ENCODE results near the gene CHD6.

Gene CHD6

DNA sequence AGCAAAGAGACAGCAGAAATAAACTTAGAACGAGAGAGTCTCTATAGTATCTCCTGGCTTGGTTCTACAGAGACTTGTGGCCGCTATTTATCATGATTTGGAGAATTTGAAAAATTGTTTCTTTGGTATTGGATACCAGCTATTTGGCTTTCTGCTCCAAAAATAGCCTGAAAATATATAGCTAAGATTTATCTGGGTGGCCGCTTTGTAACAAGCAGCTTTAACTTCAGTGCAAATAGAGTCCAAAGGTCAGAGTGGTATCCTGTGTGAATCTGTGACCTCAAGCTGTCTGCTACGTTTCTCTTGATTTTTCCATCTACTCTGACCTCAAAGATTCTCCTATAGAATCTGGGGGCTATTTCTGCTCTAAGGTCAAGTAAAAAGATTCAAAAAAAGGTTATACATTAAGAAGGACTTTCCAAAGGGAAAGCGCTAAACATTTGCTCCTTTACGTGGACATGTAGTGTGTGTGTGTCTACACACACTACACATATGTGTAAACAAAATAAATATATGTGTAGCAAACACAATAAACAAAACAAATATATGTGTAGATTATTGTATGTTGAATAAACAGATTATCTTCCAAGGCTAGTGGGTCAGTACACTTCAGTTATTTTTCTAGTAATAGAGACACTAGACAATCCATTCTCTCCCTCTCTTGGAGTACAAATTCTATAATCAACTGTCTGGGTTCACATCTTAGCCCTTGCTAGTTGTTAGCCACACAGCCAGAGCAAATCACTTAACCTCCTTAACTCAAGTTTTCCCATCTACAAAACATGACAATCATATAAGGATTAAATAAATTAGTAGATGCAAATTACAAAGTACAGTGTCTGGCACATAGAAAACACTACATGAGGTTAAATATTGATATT, 40.8 kb downstream of the CHD6 start:
- no peak overlapping the region for H2BK5ac ChIP-seq (ENCODE audit: low read depth, low read length, poor library complexity, severe bottlenecking)
- no peak overlapping the region for H2AK5ac ChIP-seq (ENCODE audit: low read length, severe bottlenecking)
- 78% methylated on average over 4 of the region's 6 CpGs for WGBS
- no peak overlapping the region for H4K91ac ChIP-seq (ENCODE audit: low read length)
- H3K9me3 ChIP-seq (ENCODE audit: control insufficient read depth, low read length): peaks cover 6% of the 10 kb centered on the region
- peaks cover 2% of the 10 kb centered on the region for H3K4me1 ChIP-seq (ENCODE audit: control insufficient read depth, insufficient read depth, low read depth, low read length)
- H3K18ac ChIP-seq (ENCODE audit: low read depth in 1 of 2, low read length in 2 of 2): no peak overlapping the region
- no peak overlapping the region for H2BK15ac ChIP-seq (ENCODE audit: low read depth, poor library complexity, severe bottlenecking)
- no peak overlapping the region for H3K23ac ChIP-seq (ENCODE audit: low read length in 2 of 2)
- no peak overlapping the region for H3K4me2 ChIP-seq (ENCODE audit: low read length, poor library complexity, severe bottlenecking)
- no peaks in the 10 kb centered on the region for H3K27me3 ChIP-seq (ENCODE audit: control insufficient read depth in 1 of 2, insufficient read depth in 1 of 2, low read length in 2 of 2)
- H3K4ac ChIP-seq (ENCODE audit: low read depth in 1 of 2, low read length in 2 of 2): no peak overlapping the region
- H2BK12ac ChIP-seq (ENCODE audit: low read length in 2 of 2): no peak overlapping the region
- no peak overlapping the region for H2BK120ac ChIP-seq (ENCODE audit: low read depth, low read length)
- no peak overlapping the region for H4K8ac ChIP-seq (ENCODE audit: low read length)
- no peak overlapping the region for H2AFZ ChIP-seq (ENCODE audit: low read depth, low read length)
- H3K9ac ChIP-seq (ENCODE audit: low read length): no peak overlapping the region
- no peak for DNase-seq
- H3K36me3 ChIP-seq (ENCODE audit: control insufficient read depth in 1 of 2, insufficient read depth in 2 of 2, low read depth in 1 of 2, low read length in 2 of 2): no peaks in the 10 kb centered on the region
- no peak overlapping the region for H3K14ac ChIP-seq (ENCODE audit: low read length in 2 of 2)
- no peak overlapping the region for H3K27ac ChIP-seq (ENCODE audit: low read length, poor library complexity, severe bottlenecking)
- H3K4me3 ChIP-seq (ENCODE audit: insufficient read depth in 1 of 2, low read depth in 1 of 2, low read length in 2 of 2): no peak overlapping the region
- peaks cover 15% of the 10 kb centered on the region for H3K79me1 ChIP-seq (replicated peaks; ENCODE audit: low read length, poor library complexity, severe bottlenecking)

- H3K27ac ChIP-seq (ENCODE audit: low read length, poor library complexity, severe bottlenecking): no peak overlapping the region
- no peak overlapping the region for H2AK5ac ChIP-seq (ENCODE audit: low read length, severe bottlenecking)
These were observed 42.8 kb downstream of the CHD6 start for GRCh38 chr20:41575412-41575811.

GRCh38 chr20:41574802-41575389, 43.3 kb downstream of the CHD6 start:
- Histone ChIP-seq H3K4me1 (ENCODE audit: control insufficient read depth, insufficient read depth, low read depth, low read length) (peaks cover 5% of the 10 kb centered on the region), H3K18ac (ENCODE audit: low read depth in 1 of 2, low read length in 2 of 2) (no peak overlapping the region), H3K4me2 (ENCODE audit: low read length, poor library complexity, severe bottlenecking) (no peak overlapping the region), H4K91ac (ENCODE audit: low read length) (no peak overlapping the region), H2AK5ac (ENCODE audit: low read length, severe bottlenecking) (no peak overlapping the region), H2BK120ac (ENCODE audit: low read depth, low read length) (no peak overlapping the region), H2BK15ac (ENCODE audit: low read depth, poor library complexity, severe bottlenecking) (no peak overlapping the region), H4K8ac (ENCODE audit: low read length) (no peak overlapping the region), H2BK12ac (ENCODE audit: low read length in 2 of 2) (no peak overlapping the region), H2AFZ (ENCODE audit: low read depth, low read length) (no peak overlapping the region), H3K4ac (ENCODE audit: low read depth in 1 of 2, low read length in 2 of 2) (no peak overlapping the region), H3K27ac (ENCODE audit: low read length, poor library complexity, severe bottlenecking) (no peak overlapping the region), H3K36me3 (ENCODE audit: control insufficient read depth in 1 of 2, insufficient read depth in 2 of 2, low read depth in 1 of 2, low read length in 2 of 2) (no peaks in the 10 kb centered on the region), H3K79me1 (replicated peaks; ENCODE audit: low read length, poor library complexity, severe bottlenecking) (peaks cover 15% of the 10 kb centered on the region), H3K23ac (ENCODE audit: low read length in 2 of 2) (no peak overlapping the region), H3K27me3 (ENCODE audit: control insufficient read depth in 1 of 2, insufficient read depth in 1 of 2, low read length in 2 of 2) (no peaks in the 10 kb centered on the region), H3K4me3 (ENCODE audit: insufficient read depth in 1 of 2, low read depth in 1 of 2, low read length in 2 of 2) (no peak overlapping the region), H3K9me3 (ENCODE audit: control insufficient read depth, low read length) (peaks cover 6% of the 10 kb centered on the region), H2BK5ac (ENCODE audit: low read depth, low read length, poor library complexity, severe bottlenecking) (no peak overlapping the region), H3K14ac (ENCODE audit: low read length in 2 of 2) (no peak overlapping the region), H3K9ac (ENCODE audit: low read length) (no peak overlapping the region)
- 75% methylated on average over 7 of the region's 7 CpGs for WGBS
- no peak for DNase-seq

More at GRCh38 chr20:41575412-41575811, 42.8 kb downstream of the CHD6 start:
- no peaks in the 10 kb centered on the region for H3K27me3 ChIP-seq (ENCODE audit: control insufficient read depth in 1 of 2, insufficient read depth in 1 of 2, low read length in 2 of 2)
- no peak overlapping the region for H4K8ac ChIP-seq (ENCODE audit: low read length)
- H2BK120ac ChIP-seq (ENCODE audit: low read depth, low read length): no peak overlapping the region
- no peak overlapping the region for H2BK5ac ChIP-seq (ENCODE audit: low read depth, low read length, poor library complexity, severe bottlenecking)
- 93% methylated on average over 3 of the region's 3 CpGs for WGBS
- no peak overlapping the region for H3K23ac ChIP-seq (ENCODE audit: low read length in 2 of 2)
- no peak overlapping the region for H2BK15ac ChIP-seq (ENCODE audit: low read depth, poor library complexity, severe bottlenecking)
- peaks cover 17% of the 10 kb centered on the region for H3K79me1 ChIP-seq (replicated peaks; ENCODE audit: low read length, poor library complexity, severe bottlenecking)
- DNase-seq: no peak
- no peak overlapping the region for H4K91ac ChIP-seq (ENCODE audit: low read length)
- H3K4ac ChIP-seq (ENCODE audit: low read depth in 1 of 2, low read length in 2 of 2): no peak overlapping the region
- H3K4me3 ChIP-seq (ENCODE audit: insufficient read depth in 1 of 2, low read depth in 1 of 2, low read length in 2 of 2): no peak overlapping the region
- no peak overlapping the region for H3K9ac ChIP-seq (ENCODE audit: low read length)
- no peak overlapping the region for H3K4me2 ChIP-seq (ENCODE audit: low read length, poor library complexity, severe bottlenecking)
- peaks cover 6% of the 10 kb centered on the region for H3K9me3 ChIP-seq (ENCODE audit: control insufficient read depth, low read length)
- H3K14ac ChIP-seq (ENCODE audit: low read length in 2 of 2): no peak overlapping the region
- H3K18ac ChIP-seq (ENCODE audit: low read depth in 1 of 2, low read length in 2 of 2): no peak overlapping the region
- H3K4me1 ChIP-seq (ENCODE audit: control insufficient read depth, insufficient read depth, low read depth, low read length): peaks cover 5% of the 10 kb centered on the region
- H2AFZ ChIP-seq (ENCODE audit: low read depth, low read length): no peak overlapping the region
- no peaks in the 10 kb centered on the region for H3K36me3 ChIP-seq (ENCODE audit: control insufficient read depth in 1 of 2, insufficient read depth in 2 of 2, low read depth in 1 of 2, low read length in 2 of 2)
- H2BK12ac ChIP-seq (ENCODE audit: low read length in 2 of 2): no peak overlapping the region

GRCh38 chr20:41573955-41574354, 44.2 kb downstream of the CHD6 start:
- H2BK120ac ChIP-seq (ENCODE audit: low read depth, low read length): no peak overlapping the region
- no peak overlapping the region for H3K4me2 ChIP-seq (ENCODE audit: low read length, poor library complexity, severe bottlenecking)
- no peak overlapping the region for H3K14ac ChIP-seq (ENCODE audit: low read length in 2 of 2)
- H2AFZ ChIP-seq (ENCODE audit: low read depth, low read length): no peak overlapping the region
- no peak overlapping the region for H3K27ac ChIP-seq (ENCODE audit: low read length, poor library complexity, severe bottlenecking)
- no peak overlapping the region for H2BK15ac ChIP-seq (ENCODE audit: low read depth, poor library complexity, severe bottlenecking)
- H2BK12ac ChIP-seq (ENCODE audit: low read length in 2 of 2): no peak overlapping the region
- H4K91ac ChIP-seq (ENCODE audit: low read length): no peak overlapping the region
- H3K36me3 ChIP-seq (ENCODE audit: control insufficient read depth in 1 of 2, insufficient read depth in 2 of 2, low read depth in 1 of 2, low read length in 2 of 2): no peaks in the 10 kb centered on the region
- H3K27me3 ChIP-seq (ENCODE audit: control insufficient read depth in 1 of 2, insufficient read depth in 1 of 2, low read length in 2 of 2): no peaks in the 10 kb centered on the region
- peaks cover 6% of the 10 kb centered on the region for H3K9me3 ChIP-seq (ENCODE audit: control insufficient read depth, low read length)
- H3K23ac ChIP-seq (ENCODE audit: low read length in 2 of 2): no peak overlapping the region
- no peak overlapping the region for H4K8ac ChIP-seq (ENCODE audit: low read length)
- DNase-seq: no peak
- H3K79me1 ChIP-seq (replicated peaks; ENCODE audit: low read length, poor library complexity, severe bottlenecking): peaks cover 18% of the 10 kb centered on the region
- no peak overlapping the region for H3K9ac ChIP-seq (ENCODE audit: low read length)
- WGBS: 100% methylated on average over 1 of the region's 2 CpGs
- no peak overlapping the region for H2AK5ac ChIP-seq (ENCODE audit: low read length, severe bottlenecking)
- no peak overlapping the region for H2BK5ac ChIP-seq (ENCODE audit: low read depth, low read length, poor library complexity, severe bottlenecking)
- H3K4ac ChIP-seq (ENCODE audit: low read depth in 1 of 2, low read length in 2 of 2): no peak overlapping the region
- no peak overlapping the region for H3K4me3 ChIP-seq (ENCODE audit: insufficient read depth in 1 of 2, low read depth in 1 of 2, low read length in 2 of 2)
- peaks cover 5% of the 10 kb centered on the region for H3K4me1 ChIP-seq (ENCODE audit: control insufficient read depth, insufficient read depth, low read depth, low read length)
- no peak overlapping the region for H3K18ac ChIP-seq (ENCODE audit: low read depth in 1 of 2, low read length in 2 of 2)
